SK-N-DZ (cell line): ENCODE data around the gene SPTBN5.

Source experiments
- DNase-seq: peaks from one replicate; pipeline ENCODE4 v3.0.0-alpha.2; 2015; ENCODE audit warnings: low spot score

SPTBN5 gene

GRCh38 chr15:41904541-41905005, 10.7 kb upstream of the SPTBN5 start:
- DNase-seq: peak; percentile 84

GRCh38 chr15:41903782-41904181, 9.9 kb upstream of the SPTBN5 start:
- no peak for DNase-seq

- no peak for DNase-seq
Measured at GRCh38 chr15:41901431-41901830, 7.6 kb upstream of the SPTBN5 start.

- no peak for DNase-seq
Measured at GRCh38 chr15:41900526-41901380, 6.9 kb upstream of the SPTBN5 start.

- DNase-seq: no peak
Measured at GRCh38 chr15:41899854-41900442, 6.1 kb upstream of the SPTBN5 start.

- no peak for DNase-seq
Measured at GRCh38 chr15:41897363-41897799, 3.5 kb upstream of the SPTBN5 start.

- DNase-seq: no peak
Measured at GRCh38 chr15:41896566-41896965, 2.7 kb upstream of the SPTBN5 start.

GRCh38 chr15:41895957-41896356, 2.1 kb upstream of the SPTBN5 start:
- no peak for DNase-seq

- DNase-seq: no peak
Measured at GRCh38 chr15:41895491-41895890, 1.6 kb upstream of the SPTBN5 start.

- DNase-seq: peak; percentile 81
Measured at GRCh38 chr15:41894791-41895463, 1.1 kb upstream of the SPTBN5 start.

GRCh38 chr15:41894251-41894790, 468 bp upstream of the SPTBN5 start:
- DNase-seq: no peak

- peak; percentile 43 for DNase-seq
Measured at GRCh38 chr15:41892621-41893421, 1.0 kb downstream of the SPTBN5 start.

GRCh38 chr15:41891946-41892345, 1.9 kb downstream of the SPTBN5 start:
- no peak for DNase-seq

GRCh38 chr15:41891226-41891625, 2.6 kb downstream of the SPTBN5 start:
- DNase-seq: no peak

- no peak for DNase-seq
Measured at GRCh38 chr15:41890050-41890690, 3.7 kb downstream of the SPTBN5 start.

- DNase-seq: no peak
Measured at GRCh38 chr15:41888662-41889253, 5.1 kb downstream of the SPTBN5 start.

- DNase-seq: no peak
Measured at GRCh38 chr15:41887893-41888292, 6.0 kb downstream of the SPTBN5 start.

- no peak for DNase-seq
Measured at GRCh38 chr15:41887161-41887560, 6.7 kb downstream of the SPTBN5 start.

GRCh38 chr15:41886741-41887140, 7.1 kb downstream of the SPTBN5 start:
- no peak for DNase-seq

- DNase-seq: no peak
Measured at GRCh38 chr15:41885841-41886240, 8.0 kb downstream of the SPTBN5 start.
